ENCODE measurements around the gene GLIS2. TPM values are rescaled to one million over a fixed set of nuclear protein-coding genes. Genes with fewer than 3 reads are reported as not detected.

Gene GLIS2
- total and polyA plus RNA-seq, 4 donors = 0.68 to 1.4 (median 1.1) TPM

GRCh38 chr16:4328782-4329775 lies 13.2 kb downstream of the GLIS2 start:
- H3K4me3 ChIP-seq (ENCODE audit: low read depth in 1 of 3, low read length in 3 of 3) = no peak overlapping the region

GRCh38 chr16:4330277-4330874 lies 14.5 kb downstream of the GLIS2 start:
- peak; percentile 81 for DNase-seq (ENCODE audit: low spot score)
- no peak overlapping the region for H3K4me3 ChIP-seq (ENCODE audit: low read depth in 1 of 3, low read length in 3 of 3)
- 38% methylated on average over 14 of the region's 14 CpGs for WGBS
- H3K36me3 ChIP-seq (ENCODE audit: control insufficient read depth in 4 of 4, insufficient read depth in 3 of 4, low read depth in 1 of 4, low read length in 3 of 4) = no peaks in the 10 kb centered on the region
- no peak overlapping the region for H3K9ac ChIP-seq (ENCODE audit: low read depth in 1 of 2, low read length in 2 of 2)
- H3K27me3 ChIP-seq (ENCODE audit: control insufficient read depth in 4 of 4, insufficient read depth in 4 of 4, low read length in 3 of 4) = no peaks in the 10 kb centered on the region
- peaks cover 5 to 21% (median 11%) of the 10 kb centered on the region in 4 donors for H3K4me1 ChIP-seq (ENCODE audit: control insufficient read depth in 4 of 4, insufficient read depth in 4 of 4, low read length in 3 of 4)
- TF ChIP-seq, protein P1, sequence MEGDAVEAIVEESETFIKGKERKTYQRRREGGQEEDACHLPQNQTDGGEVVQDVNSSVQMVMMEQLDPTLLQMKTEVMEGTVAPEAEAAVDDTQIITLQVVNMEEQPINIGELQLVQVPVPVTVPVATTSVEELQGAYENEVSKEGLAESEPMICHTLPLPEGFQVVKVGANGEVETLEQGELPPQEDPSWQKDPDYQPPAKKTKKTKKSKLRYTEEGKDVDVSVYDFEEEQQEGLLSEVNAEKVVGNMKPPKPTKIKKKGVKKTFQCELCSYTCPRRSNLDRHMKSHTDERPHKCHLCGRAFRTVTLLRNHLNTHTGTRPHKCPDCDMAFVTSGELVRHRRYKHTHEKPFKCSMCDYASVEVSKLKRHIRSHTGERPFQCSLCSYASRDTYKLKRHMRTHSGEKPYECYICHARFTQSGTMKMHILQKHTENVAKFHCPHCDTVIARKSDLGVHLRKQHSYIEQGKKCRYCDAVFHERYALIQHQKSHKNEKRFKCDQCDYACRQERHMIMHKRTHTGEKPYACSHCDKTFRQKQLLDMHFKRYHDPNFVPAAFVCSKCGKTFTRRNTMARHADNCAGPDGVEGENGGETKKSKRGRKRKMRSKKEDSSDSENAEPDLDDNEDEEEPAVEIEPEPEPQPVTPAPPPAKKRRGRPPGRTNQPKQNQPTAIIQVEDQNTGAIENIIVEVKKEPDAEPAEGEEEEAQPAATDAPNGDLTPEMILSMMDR (IDR thresholded peaks at IDR 0.05; ENCODE audit: low read depth, low read length, missing input control) = peak; percentile 95
- TF ChIP-seq SP1 (IDR thresholded peaks at IDR 0.05) (no peak), RAD21 (IDR thresholded peaks at IDR 0.05) (peak; percentile 93 to 95)
- no peak overlapping the region for H3K27ac ChIP-seq (ENCODE audit: low read depth in 1 of 2, low read length in 2 of 2)
- H3K9me3 ChIP-seq (ENCODE audit: control insufficient read depth in 4 of 4, low read length in 3 of 4) = no peaks in the 10 kb centered on the region

More at GRCh38 chr16:4328782-4329775, 13.2 kb downstream of the GLIS2 start:
- no peaks in the 10 kb centered on the region for H3K9me3 ChIP-seq (ENCODE audit: control insufficient read depth in 4 of 4, low read length in 3 of 4)
- peaks cover 5 to 28% (median 11%) of the 10 kb centered on the region in 4 donors for H3K4me1 ChIP-seq (ENCODE audit: control insufficient read depth in 4 of 4, insufficient read depth in 4 of 4, low read length in 3 of 4)
- H3K27me3 ChIP-seq (ENCODE audit: control insufficient read depth in 4 of 4, insufficient read depth in 4 of 4, low read length in 3 of 4) = no peaks in the 10 kb centered on the region
- TF ChIP-seq HNF4A (conservative IDR thresholded peaks at IDR 0.05) = no peak
- H3K27ac ChIP-seq (ENCODE audit: low read depth in 1 of 2, low read length in 2 of 2) = peak overlapping the region; percentile 46 to 76
- no peak overlapping the region for H3K9ac ChIP-seq (ENCODE audit: low read depth in 1 of 2, low read length in 2 of 2)
- WGBS = 59% methylated on average over 17 of the region's 17 CpGs
- H3K36me3 ChIP-seq (ENCODE audit: control insufficient read depth in 4 of 4, insufficient read depth in 3 of 4, low read depth in 1 of 4, low read length in 3 of 4) = no peaks in the 10 kb centered on the region
- DNase-seq (ENCODE audit: low spot score) = no peak

DNA sequence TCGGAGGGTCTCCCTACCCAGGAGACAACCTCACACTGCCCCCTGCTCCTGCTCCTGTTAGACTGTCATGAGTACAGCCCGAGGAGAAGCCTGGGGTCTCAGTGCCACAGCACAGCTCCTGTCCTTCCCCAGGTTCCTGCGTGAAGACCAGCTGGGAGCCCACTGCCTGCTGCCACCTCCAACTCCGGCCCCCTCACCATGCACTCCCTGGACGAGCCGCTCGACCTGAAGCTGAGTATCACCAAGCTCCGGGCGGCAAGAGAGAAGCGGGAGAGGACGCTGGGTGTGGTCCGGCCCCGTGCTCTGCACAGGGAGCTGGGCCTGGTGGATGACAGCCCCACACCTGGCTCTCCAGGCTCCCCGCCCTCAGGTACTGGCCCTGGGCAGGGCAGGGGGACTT lies 16.2 kb downstream of the GLIS2 start:
- no peak for DNase-seq (ENCODE audit: low spot score)
- 90% methylated on average over 14 of the region's 14 CpGs for WGBS
- Histone ChIP-seq H3K4me3 (ENCODE audit: low read depth in 1 of 3, low read length in 3 of 3) (no peak overlapping the region), H3K36me3 (ENCODE audit: control insufficient read depth in 4 of 4, insufficient read depth in 3 of 4, low read depth in 1 of 4, low read length in 3 of 4) (peaks cover 0 to 2% (median 0%) of the 10 kb centered on the region in 4 donors), H3K9me3 (ENCODE audit: control insufficient read depth in 4 of 4, low read length in 3 of 4) (no peaks in the 10 kb centered on the region), H3K4me1 (ENCODE audit: control insufficient read depth in 4 of 4, insufficient read depth in 4 of 4, low read length in 3 of 4) (peaks cover 5 to 21% (median 11%) of the 10 kb centered on the region in 4 donors), H3K27me3 (ENCODE audit: control insufficient read depth in 4 of 4, insufficient read depth in 4 of 4, low read length in 3 of 4) (no peaks in the 10 kb centered on the region), H3K27ac (ENCODE audit: low read depth in 1 of 2, low read length in 2 of 2) (no peak overlapping the region), H3K9ac (ENCODE audit: low read depth in 1 of 2, low read length in 2 of 2) (no peak overlapping the region)
- TF ChIP-seq JUND (IDR thresholded peaks at IDR 0.05) = no peak
- no peak for TF ChIP-seq FOXA2 (IDR thresholded peaks at IDR 0.05)
- no peak for TF ChIP-seq TAF1 (conservative IDR thresholded peaks at IDR 0.05)
- no peak for TF ChIP-seq GABPA (IDR thresholded peaks at IDR 0.05 in 1 of 2, conservative IDR thresholded peaks at IDR 0.05 in 1 of 2)
- TF ChIP-seq, protein P2, sequence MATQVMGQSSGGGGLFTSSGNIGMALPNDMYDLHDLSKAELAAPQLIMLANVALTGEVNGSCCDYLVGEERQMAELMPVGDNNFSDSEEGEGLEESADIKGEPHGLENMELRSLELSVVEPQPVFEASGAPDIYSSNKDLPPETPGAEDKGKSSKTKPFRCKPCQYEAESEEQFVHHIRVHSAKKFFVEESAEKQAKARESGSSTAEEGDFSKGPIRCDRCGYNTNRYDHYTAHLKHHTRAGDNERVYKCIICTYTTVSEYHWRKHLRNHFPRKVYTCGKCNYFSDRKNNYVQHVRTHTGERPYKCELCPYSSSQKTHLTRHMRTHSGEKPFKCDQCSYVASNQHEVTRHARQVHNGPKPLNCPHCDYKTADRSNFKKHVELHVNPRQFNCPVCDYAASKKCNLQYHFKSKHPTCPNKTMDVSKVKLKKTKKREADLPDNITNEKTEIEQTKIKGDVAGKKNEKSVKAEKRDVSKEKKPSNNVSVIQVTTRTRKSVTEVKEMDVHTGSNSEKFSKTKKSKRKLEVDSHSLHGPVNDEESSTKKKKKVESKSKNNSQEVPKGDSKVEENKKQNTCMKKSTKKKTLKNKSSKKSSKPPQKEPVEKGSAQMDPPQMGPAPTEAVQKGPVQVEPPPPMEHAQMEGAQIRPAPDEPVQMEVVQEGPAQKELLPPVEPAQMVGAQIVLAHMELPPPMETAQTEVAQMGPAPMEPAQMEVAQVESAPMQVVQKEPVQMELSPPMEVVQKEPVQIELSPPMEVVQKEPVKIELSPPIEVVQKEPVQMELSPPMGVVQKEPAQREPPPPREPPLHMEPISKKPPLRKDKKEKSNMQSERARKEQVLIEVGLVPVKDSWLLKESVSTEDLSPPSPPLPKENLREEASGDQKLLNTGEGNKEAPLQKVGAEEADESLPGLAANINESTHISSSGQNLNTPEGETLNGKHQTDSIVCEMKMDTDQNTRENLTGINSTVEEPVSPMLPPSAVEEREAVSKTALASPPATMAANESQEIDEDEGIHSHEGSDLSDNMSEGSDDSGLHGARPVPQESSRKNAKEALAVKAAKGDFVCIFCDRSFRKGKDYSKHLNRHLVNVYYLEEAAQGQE (IDR thresholded peaks at IDR 0.05) = no peak

Measured in liver (tissue), 9 donors.